PFSK-1 (cell line): ENCODE results near the gene CORO2B.

Source experiments
- POLR2AphosphoS5 ChIP-seq: IDR thresholded peaks from 2 replicates; pipeline ENCODE4 v1.6.1; 2012; ENCODE audit warnings: low read depth, mild to moderate bottlenecking, control low read depth, low read length, moderate library complexity
- TAF1 ChIP-seq: IDR thresholded peaks from 2 replicates; pipeline ENCODE4 v1.6.1; 2012; ENCODE audit warnings: low read length, control low read depth, borderline replicate concordance; ENCODE audit not compliant: insufficient read depth

DNA sequence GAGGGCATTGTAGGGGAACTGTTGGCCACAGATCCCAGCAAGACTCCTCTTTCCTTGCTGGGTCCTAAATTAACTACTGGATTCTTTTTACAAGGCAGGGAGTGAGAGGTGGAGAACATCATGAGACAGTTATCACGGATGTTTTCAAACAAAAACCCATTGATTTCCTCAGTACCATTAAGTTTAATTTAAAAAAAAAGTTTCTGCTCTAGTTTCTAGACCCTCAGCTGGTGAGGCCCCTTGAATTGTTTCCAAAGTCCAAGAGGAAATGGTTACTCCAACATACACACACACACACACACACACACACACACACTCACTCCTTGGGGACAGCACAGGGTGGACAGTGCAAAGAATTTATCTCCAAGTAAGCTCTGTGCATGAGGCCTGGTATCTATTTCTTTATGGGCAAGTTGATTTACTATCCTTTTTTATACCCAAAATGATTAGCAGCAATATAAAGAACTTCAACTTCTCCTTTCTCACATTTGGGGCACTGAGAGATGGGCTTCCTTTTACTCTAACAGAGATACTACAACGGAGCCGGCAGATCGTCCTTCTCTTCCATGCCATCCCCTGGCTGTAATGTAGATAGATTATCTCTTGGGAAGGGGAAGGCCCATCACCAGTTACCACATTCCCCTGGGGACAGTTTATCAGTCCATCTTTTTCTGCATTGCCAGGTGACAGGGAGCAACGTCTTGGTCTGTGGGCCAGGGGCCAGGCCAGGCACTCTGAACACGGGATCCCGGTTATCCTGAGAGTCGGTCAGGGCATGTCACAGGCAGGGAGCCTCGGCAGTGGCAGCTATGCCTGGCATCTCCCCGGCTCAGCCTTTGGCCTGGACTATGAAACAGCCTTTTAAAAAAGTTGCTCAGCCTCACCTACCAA is 54.7 kb downstream of the CORO2B start:
- TF ChIP-seq POLR2AphosphoS5: no peak
- TF ChIP-seq TAF1: no peak
